ENCODE measurements around the gene SEMA5B. TPM values are rescaled to one million over a fixed set of nuclear protein-coding genes. Genes with fewer than 3 reads are reported as not detected.
A peak's percentile ranks its signal among the peaks of the same experiment; 100 is the strongest.

The SEMA5B gene
- total and polyA plus RNA-seq, 8 donors: 0.52 to 11.0 (median 1.3) TPM

DNA sequence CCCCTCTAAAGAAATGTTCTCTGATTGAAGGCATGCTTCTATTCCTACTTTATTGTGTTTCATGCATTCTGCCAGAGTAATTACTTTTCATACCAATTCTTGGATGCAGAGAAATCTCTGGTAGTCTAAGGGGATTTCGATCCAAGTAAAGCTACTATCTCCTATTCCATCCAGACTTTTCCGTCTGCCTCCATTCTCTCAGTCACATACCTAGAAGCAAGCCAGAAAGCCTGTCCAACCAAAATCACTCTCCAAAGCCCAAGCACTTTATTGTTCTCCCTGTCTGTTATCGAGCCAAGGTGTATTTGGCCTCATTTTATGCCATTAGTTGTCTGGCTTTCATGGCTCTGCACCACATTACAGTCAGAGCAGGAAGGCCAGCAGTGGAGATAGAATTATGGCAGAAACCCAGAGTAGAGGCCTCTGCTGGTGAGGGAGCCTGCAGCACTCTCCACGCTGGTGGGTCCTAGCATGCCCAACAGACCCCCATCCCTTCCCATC, 136.8 kb downstream of the SEMA5B start:
- Histone ChIP-seq H3K27me3 (no peaks in the 10 kb centered on the region), H3K4me1 (no peaks in the 10 kb centered on the region), H3K27ac (no peak overlapping the region), H3K4me3 (no peak overlapping the region), H3K36me3 (no peaks in the 10 kb centered on the region), H3K9me3 (no peaks in the 10 kb centered on the region)
- intact Hi-C loops (cut with DNase I): no loop called here
- TF ChIP-seq, protein P1, sequence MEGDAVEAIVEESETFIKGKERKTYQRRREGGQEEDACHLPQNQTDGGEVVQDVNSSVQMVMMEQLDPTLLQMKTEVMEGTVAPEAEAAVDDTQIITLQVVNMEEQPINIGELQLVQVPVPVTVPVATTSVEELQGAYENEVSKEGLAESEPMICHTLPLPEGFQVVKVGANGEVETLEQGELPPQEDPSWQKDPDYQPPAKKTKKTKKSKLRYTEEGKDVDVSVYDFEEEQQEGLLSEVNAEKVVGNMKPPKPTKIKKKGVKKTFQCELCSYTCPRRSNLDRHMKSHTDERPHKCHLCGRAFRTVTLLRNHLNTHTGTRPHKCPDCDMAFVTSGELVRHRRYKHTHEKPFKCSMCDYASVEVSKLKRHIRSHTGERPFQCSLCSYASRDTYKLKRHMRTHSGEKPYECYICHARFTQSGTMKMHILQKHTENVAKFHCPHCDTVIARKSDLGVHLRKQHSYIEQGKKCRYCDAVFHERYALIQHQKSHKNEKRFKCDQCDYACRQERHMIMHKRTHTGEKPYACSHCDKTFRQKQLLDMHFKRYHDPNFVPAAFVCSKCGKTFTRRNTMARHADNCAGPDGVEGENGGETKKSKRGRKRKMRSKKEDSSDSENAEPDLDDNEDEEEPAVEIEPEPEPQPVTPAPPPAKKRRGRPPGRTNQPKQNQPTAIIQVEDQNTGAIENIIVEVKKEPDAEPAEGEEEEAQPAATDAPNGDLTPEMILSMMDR (IDR thresholded peaks at IDR 0.05): no peak
- DNase-seq: no peak
- 83 to 89% methylated on average over 4 of the region's 4 CpGs for WGBS, 2 donors
- ATAC-seq: no peak
- no peak for FAIRE-seq

DNA sequence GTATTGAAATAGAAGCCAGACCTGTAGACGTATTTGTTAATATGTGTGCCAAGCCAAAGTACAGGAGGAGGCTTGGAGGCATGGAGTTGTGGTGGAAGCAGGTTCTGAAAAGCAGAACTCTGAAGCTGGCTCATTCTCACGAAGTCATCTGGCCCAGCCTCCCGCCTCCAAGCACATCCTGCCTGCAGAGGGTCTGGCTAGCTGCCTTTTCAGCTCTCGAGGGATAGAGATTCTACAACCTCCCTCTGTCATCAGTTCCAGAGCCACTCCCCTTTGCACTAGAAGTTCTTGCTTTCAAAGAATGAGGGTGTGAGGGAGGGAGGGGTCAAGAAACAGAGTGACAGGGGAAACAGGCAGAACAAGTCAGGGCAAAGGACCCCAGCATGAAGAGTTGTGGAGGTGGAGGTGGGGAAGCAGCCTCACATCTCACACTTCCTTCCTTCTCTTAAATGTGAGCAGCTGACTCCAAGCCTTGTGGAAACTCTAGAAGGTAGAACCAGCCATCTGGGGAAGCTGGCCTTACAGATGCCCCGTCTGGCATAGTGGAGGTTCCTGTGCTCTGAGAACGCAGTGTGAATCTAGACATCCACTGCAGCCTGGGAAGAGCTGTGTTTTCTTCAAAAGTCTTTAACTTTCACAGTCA, 137.4 kb downstream of the SEMA5B start:
- DNase-seq: peak in 1 of 6 donors; percentile 42
- H3K4me1 ChIP-seq: no peaks in the 10 kb centered on the region
- 65 to 71% methylated on average over 6 of the region's 6 CpGs for WGBS, 2 donors
- intact Hi-C loops (cut with DNase I): no loop called here
- no peak overlapping the region for H3K4me3 ChIP-seq
- no peaks in the 10 kb centered on the region for H3K27me3 ChIP-seq
- FAIRE-seq: no peak
- no peaks in the 10 kb centered on the region for H3K36me3 ChIP-seq
- TF ChIP-seq, protein P1 (IDR thresholded peaks at IDR 0.05): no peak
- peak in 3 of 4 donors; percentile 52 to 84 (median 82) for ATAC-seq
- no peak overlapping the region for H3K27ac ChIP-seq
- no peaks in the 10 kb centered on the region for H3K9me3 ChIP-seq

DNA sequence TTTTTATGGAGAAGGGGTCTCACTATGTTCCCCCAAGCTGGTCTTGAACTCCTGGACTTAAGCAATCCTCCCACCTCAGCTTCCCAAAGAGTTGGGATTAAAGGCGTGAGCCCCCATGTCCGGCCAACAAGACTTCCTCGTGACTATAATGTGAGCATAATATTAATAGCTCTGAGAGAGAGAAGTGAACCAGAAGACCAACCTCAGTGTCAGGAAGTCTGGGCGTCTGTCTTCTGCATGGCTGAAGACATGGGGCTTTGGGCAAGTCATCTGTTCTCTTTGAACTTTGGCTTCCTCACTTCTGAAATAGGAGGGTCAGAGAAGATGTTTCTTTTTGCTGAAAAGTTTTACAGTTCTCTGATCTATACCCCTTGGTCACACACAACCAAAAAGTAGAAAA, 140.6 kb downstream of the SEMA5B start:
- ATAC-seq: peak in 2 of 4 donors; percentile 30 to 59
- no peaks in the 10 kb centered on the region for H3K9me3 ChIP-seq
- H3K4me1 ChIP-seq: no peaks in the 10 kb centered on the region
- no peaks in the 10 kb centered on the region for H3K27me3 ChIP-seq
- H3K27ac ChIP-seq: no peak overlapping the region
- 91 to 92% methylated on average over 4 of the region's 4 CpGs for WGBS, 2 donors
- no peaks in the 10 kb centered on the region for H3K36me3 ChIP-seq
- no peak overlapping the region for H3K4me3 ChIP-seq
- DNase-seq: peak in 1 of 6 donors; percentile 21
- no peak for FAIRE-seq
- intact Hi-C loops (cut with DNase I): no loop called here
- TF ChIP-seq, protein P1 (IDR thresholded peaks at IDR 0.05): no peak

DNA sequence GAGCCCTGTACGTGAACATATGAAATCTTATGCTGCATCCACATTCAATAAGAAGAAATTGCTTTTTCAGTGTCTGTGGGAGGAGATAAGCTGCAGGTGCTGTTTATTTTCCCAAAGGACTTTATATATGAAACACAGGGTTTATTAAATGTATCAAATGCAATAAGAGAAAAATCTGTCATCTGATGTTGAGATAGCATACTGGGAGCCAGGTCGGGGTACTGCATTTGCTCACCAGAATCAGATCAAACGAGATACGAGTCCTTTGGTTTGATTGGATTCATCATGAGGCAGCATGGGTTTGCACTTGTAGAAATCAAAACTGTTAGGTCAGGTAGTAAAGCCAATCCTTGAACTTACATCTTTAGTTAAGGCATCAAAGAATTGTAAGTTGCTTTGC, 141.3 kb downstream of the SEMA5B start:
- H3K9me3 ChIP-seq: no peaks in the 10 kb centered on the region
- no peak overlapping the region for H3K27ac ChIP-seq
- H3K4me1 ChIP-seq: no peaks in the 10 kb centered on the region
- intact Hi-C loops (cut with DNase I): no loop called here
- no peaks in the 10 kb centered on the region for H3K27me3 ChIP-seq
- FAIRE-seq: no peak
- no peak overlapping the region for H3K4me3 ChIP-seq
- DNase-seq: no peak
- ATAC-seq: no peak
- H3K36me3 ChIP-seq: no peaks in the 10 kb centered on the region
- TF ChIP-seq, protein P1 (IDR thresholded peaks at IDR 0.05): no peak
- WGBS, 2 donors: 93% methylated on average over 4 of the region's 4 CpGs

DNA sequence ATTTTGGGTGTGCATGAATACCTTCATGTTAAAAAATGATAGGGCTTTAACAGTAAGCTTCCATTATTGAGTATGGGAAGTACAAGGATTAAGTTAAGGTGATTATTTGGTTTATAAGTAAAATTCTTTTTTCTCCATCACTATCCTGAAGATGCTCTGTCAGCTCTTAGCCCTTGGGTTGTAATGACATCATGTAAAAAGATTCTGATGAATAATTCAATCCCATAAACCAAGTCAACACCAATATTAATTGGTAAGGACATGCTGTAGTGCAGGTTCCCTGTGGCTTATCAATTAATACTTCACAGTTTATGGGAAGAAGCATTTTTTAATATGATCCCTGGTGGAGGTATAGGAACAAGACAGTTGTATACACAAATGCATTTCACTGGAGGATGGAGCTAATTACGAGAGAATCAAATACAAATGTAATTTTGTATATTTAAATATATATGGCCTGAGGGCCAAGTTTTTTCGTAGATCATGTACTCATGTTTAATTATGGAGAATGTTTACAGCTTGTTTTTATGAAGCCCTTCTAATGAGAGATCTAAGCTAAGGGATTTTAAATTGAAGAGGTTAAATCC, 145.1 kb downstream of the SEMA5B start:
- H3K27me3 ChIP-seq: no peaks in the 10 kb centered on the region
- H3K36me3 ChIP-seq: no peaks in the 10 kb centered on the region
- no peaks in the 10 kb centered on the region for H3K4me1 ChIP-seq
- WGBS, 2 donors: 96 to 97% methylated on average over 2 of the region's 2 CpGs
- no peak for DNase-seq
- H3K27ac ChIP-seq: no peak overlapping the region
- ATAC-seq: no peak
- no peak overlapping the region for H3K4me3 ChIP-seq
- intact Hi-C loops (cut with DNase I): no loop called here
- TF ChIP-seq, protein P1 (IDR thresholded peaks at IDR 0.05): no peak
- no peaks in the 10 kb centered on the region for H3K9me3 ChIP-seq
- FAIRE-seq: no peak
